Gastroesophageal sphincter (tissue), 3 donors: ENCODE data around the gene MRPL43.

Experiments used
- CTCF ChIP-seq, 4 experiments: fragments of 200-600 bp in 2 of 4; fragments of 450-650 bp in 2 of 4; sonication (generic) in 1 of 4; IDR thresholded peaks; one replicate each; pipeline ENCODE4 v1.5.1; 2017 to 2019; ENCODE audit warnings: antibody characterized with exemption in 4 of 4, mild to moderate bottlenecking in 2 of 4, moderate library complexity in 2 of 4
- POLR2AphosphoS5 ChIP-seq: sonication (generic); formaldehyde crosslinking; IDR thresholded peaks from one replicate; pipeline ENCODE4 v1.6.1; 2017; ENCODE audit warnings: antibody characterized with exemption

GRCh38 chr10:100993986-100994708, 6.8 kb upstream of the MRPL43 start:
- TF ChIP-seq CTCF (IDR thresholded peaks at IDR 0.05) (peak in 3 of 4 experiments; percentile 71 to 80 (median 74)), POLR2AphosphoS5 (no peak)
